Activated CD8-positive, alpha-beta memory T cell treated with anti-CD3 and anti-CD28 coated beads, Interleukin-2, amount 50 U/mL, for 24 hours (primary cell): ENCODE measurements around the gene FAT1.

Source experiments
- DNase-seq: peaks from one replicate; pipeline ENCODE4 v3.0.0-alpha.2; 2020; ENCODE audit errors: extremely low read depth

FAT1 gene

DNA sequence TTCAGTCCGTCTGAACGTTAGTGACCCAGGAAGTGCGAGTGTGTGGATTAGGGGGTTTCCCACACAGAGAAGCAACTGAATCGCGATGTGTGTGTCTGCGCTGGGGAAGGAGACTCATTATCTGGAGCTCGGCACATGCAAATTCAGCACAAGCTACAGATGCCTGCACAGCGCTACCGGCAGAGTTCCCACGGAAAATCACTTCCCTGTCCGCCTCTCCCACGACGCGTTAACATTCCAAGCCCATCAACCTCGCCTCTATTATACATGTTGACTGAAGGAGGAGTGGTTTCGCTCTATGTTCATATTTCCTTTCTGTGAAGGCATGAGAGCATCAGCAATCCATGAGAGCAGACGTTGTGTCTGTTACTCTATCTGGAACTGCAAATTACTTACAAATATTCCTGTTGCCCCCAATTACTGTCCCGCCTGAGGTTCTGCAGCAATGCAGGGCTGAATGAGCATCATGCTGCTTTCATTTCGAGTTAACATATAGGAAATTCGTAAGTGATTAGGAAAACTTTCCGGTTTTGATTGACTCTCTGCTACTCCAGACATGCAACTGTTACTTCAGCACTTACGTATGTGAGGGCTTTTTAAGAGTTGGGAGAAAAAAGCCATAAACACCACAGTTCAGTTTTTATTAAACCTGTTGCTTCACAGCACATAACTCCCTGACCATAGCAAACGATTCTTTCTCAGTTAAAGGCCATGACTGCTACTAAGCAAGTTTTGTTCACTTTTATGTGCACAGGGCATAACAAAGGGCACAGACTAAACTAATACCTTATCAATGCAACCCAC lies 153.3 kb downstream of the FAT1 start:
- DNase-seq = no peak

GRCh38 chr4:186569533-186570192 lies 154.0 kb downstream of the FAT1 start:
- no peak for DNase-seq

DNA sequence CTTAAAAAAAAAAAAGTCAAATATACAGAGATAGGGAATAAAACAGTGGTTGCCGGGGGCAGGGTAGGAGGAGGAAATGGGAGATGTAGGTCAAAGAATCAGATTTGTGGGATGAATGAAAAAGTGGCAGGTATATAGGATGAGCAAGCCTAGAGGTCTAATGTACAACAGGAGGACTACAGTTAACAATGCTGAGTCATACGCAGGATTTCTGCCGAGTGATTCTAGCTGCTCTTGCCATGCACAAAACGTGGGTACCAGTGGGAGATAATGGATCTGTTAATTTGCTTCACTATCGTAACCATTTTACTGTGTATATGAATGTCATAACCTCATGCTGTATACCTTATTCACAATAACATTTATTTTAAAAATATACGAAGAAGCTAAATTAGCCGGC lies 157.6 kb downstream of the FAT1 start:
- DNase-seq = no peak

- DNase-seq = no peak
These were observed 159.9 kb downstream of the FAT1 start for GRCh38 chr4:186563761-186564160.

DNA sequence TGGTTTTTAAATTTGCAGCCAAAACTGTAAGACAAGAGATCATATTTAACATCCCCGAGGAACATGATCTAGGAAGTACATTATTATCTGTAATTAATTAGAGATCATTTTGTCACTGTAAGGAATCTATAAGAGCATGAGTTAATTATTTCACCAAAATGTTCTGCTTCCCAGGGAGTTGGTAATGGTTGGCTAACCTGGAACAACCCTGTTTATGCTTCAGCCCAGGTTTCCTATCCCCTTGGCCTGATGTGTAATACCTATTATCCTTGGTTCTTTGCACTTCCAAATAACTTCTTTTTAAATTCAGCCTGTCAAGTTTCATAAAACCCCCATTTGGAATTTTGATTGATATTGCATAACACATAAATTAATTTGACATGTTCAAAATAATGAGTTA lies 161.9 kb downstream of the FAT1 start:
- DNase-seq = no peak

DNA sequence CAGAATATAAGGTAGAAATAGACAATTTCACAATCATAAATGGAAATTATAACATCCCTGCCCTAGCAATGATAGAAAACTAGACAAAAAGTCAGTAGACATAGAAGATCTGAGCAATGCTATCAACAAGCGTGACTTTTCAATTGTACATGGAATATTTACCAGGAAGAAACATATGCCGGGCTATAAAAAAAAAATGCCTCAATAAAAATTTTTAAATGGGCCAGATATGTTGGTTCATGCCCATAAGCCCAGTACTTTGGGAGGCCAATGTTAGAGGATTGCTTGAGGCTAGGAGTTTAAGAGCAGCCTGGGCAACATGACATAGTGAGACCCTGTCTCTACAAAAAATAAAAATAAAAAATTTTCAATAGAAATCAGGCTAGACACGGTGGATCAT lies 163.0 kb downstream of the FAT1 start:
- no peak for DNase-seq

DNA sequence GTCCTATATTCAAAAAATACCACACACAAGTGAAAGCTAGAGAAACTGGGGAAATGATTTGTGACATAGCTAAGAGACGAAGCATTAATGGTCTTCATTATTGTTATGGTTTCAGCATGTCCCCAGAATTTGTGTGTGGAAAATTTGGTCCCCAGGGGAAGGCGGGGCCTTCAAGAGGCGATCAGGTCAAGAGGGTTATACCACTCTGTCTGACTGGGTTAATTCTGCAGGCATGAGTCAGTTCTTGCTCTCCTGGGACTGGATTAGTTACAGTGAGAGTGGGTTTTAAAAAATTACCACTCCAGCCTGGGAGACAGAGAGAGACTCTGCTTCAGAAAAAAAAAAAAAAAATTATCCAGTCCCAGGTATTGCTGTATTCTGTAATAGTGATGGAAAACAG lies 166.2 kb downstream of the FAT1 start:
- no peak for DNase-seq

- no peak for DNase-seq
These were observed 166.6 kb downstream of the FAT1 start for GRCh38 chr4:186557061-186557460.

- no peak for DNase-seq
These were observed 168.5 kb downstream of the FAT1 start, which contains the start of gene MTNR1A for GRCh38 chr4:186554914-186555827. TSS of gene MTNR1A (minus strand) at chr4:186555567. CDS start at chr4:186555365, 202 bp downstream.

- no peak for DNase-seq
These were observed 169.1 kb downstream of the FAT1 start for GRCh38 chr4:186554539-186554913.

DNA sequence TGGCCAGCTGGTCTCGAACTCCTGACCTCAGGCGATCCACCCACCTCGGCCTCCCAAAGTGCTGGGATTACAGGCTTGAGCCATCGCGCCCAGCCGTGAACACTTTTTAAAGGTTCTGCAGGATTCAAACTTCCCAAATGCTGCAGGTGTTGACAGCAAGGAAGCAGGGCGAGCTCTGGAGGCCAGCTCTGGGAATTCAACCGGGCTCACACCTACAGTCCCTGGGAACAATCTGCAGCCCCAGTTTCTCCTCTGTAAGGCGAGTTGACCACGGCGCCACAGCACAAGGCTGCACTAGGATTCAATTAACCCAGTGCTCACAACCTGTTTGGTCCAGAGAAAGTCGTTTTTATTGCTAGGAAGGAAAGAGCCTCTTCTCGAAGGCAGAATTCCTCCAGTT lies 169.9 kb downstream of the FAT1 start:
- DNase-seq = no peak

DNA sequence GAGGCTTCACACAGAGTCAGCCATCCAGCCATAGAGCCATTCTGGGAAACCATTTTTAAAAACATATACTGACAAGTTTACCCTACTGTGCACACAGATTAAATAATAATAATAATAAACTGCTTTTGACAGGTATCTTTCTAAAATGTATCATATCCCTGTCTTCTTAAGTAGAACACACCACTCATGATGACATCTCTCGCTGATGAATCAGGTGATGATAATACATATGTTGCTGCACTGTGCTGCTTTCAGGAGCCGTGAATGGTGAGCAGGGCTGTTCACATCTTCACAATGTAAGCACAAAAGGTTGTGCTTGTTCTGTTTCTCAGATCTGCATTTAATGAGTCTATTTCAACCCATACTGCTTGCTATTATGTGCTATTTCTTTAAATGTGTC lies 171.8 kb downstream of the FAT1 start:
- no peak for DNase-seq

GRCh38 chr4:186545436-186545835 lies 178.2 kb downstream of the FAT1 start:
- DNase-seq = no peak

DNA sequence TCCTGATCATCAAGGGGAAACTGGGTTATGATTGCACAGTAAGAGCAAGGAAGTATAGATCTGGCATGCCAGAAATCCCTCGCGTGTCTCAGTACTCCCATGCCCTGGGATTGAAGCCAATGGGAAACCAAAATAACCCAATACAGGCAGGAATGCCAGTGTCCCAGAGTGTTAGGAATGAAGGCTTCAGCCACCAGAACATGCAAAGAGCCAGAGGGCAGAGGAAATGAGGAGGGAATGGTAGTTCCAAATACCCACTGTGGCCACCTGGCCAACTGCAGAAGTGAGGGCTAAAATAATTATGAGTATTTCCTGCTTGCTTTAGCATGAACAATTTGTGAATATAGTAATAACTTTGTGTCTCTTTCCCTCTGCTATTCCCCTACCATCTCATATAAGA lies 180.4 kb downstream of the FAT1 start:
- no peak for DNase-seq

DNA sequence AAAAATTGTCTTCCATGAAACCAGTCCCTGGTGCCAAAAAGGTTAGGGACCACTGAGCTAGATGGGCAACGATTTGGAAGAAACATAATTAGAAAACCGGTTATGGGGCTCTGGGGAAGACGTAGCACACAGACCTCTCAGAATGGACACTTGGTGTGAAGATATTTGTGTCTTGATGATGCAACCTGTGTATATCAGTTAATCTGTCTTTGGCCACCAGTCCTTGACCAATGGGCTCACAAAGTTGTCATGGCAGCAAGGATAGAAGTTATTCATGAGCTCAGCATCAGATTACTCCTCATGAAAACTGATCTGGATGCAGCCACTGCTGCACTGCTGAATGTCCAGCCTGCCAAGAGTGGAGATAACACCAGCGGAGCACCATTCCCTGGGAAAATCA lies 181.9 kb downstream of the FAT1 start:
- DNase-seq = no peak

DNA sequence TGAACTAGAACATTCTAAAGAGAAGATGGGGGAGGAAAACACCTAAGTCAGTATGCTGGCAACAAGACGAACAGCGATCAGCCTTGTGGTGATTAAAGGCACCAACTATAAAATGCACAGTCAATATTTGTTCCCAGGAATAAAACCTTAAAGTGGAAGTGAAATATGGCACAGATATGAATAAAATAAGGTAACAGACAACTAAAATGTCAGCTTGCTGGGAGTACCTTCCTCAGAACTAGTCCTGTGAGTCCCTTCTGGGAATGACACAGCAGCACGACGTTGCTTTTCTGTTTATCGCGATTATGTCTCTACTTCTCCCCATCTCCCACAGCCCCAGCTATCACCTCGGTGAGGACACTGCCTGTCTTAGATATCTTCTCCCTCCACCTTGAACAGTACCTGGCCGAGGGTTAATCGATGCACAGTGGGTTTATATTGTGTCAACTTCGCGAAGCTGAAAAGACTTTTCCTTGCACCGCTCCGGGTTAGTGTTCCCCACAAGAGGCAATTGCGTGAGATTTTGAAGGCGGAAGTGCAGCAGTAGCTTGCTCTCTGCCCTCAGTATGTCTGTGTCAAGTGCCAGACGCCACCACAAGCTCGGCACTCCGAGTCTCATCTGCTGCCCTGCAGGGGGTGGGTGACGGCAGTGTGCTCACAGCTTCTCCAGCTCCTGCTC lies 185.7 kb downstream of the FAT1 start:
- DNase-seq = no peak
